A549 (cell line): ENCODE measurements around the gene CYB5D1. TPM values are rescaled to one million over a fixed set of nuclear protein-coding genes. Genes with fewer than 3 reads are reported as not detected.
A peak's percentile ranks its signal among the peaks of the same experiment; 100 is the strongest.

Experiments
- BHLHE40 ChIP-seq: IDR thresholded peaks from 2 replicates; pipeline ENCODE4 v1.6.1; 2012; ENCODE audit warnings: low read depth, low read length, inconsistent platforms
- CHD2 ChIP-seq: fragments of 150-350 bp; IDR thresholded peaks from 2 replicates; pipeline ENCODE4 v1.6.1; 2014; ENCODE audit warnings: low read length; ENCODE audit not compliant: partially characterized antibody
- EHF ChIP-seq: fragments of 250-450 bp; sonication (Bioruptor Pico); IDR thresholded peaks from 2 replicates; pipeline ENCODE4 v1.5.0; 2020; ENCODE audit warnings: mild to moderate bottlenecking
- EHMT2 ChIP-seq: fragments of 200-600 bp; sonication (generic); IDR thresholded peaks from 2 replicates; pipeline ENCODE4 v1.6.1; 2016; ENCODE audit warnings: antibody characterized with exemption, low read depth, mild to moderate bottlenecking, moderate library complexity
- ELK1 ChIP-seq: fragments of 150-350 bp; IDR thresholded peaks from 2 replicates; pipeline ENCODE4 v1.6.1; 2014; ENCODE audit warnings: low read depth, mild to moderate bottlenecking, low read length
- ESRRA ChIP-seq: fragments of 150-350 bp; IDR thresholded peaks from 2 replicates; pipeline ENCODE4 v1.6.1; 2014; ENCODE audit warnings: mild to moderate bottlenecking, low read length, borderline replicate concordance
- FOSL2 ChIP-seq, 2 experiments: fragments of 450-650 bp in 1 of 2; fragments of >200 bp in 1 of 2; sonication (Bioruptor Twin) in 1 of 2; formaldehyde crosslinking; IDR thresholded peaks; 2 replicates each; pipeline versions ENCODE4 v1.5.0 to v1.6.1; 2016 to 2020; ENCODE audit warnings: mild to moderate bottlenecking in 1 of 2, moderate library complexity in 1 of 2
- GATA3 ChIP-seq: IDR thresholded peaks from 2 replicates; pipeline ENCODE4 v1.6.1; 2012; ENCODE audit warnings: borderline replicate concordance
- HDAC2 ChIP-seq: fragments of 200-600 bp; sonication (generic); IDR thresholded peaks from 2 replicates; pipeline ENCODE4 v1.6.1; 2016
- HES2 ChIP-seq: fragments of >200 bp; sonication (Bioruptor Twin); formaldehyde crosslinking; IDR thresholded peaks from 2 replicates; pipeline ENCODE4 v1.6.1; 2016
- HEYL ChIP-seq: fragments of 250-450 bp; sonication (Bioruptor Pico); IDR thresholded peaks from 2 replicates; pipeline ENCODE4 v1.8.0; 2021; ENCODE audit warnings: mild to moderate bottlenecking, moderate library complexity
- HOXB13 ChIP-seq: fragments of 250-450 bp; sonication (Bioruptor Pico); IDR thresholded peaks from 2 replicates; pipeline ENCODE4 v1.5.0; 2020; ENCODE audit warnings: low read depth, mild to moderate bottlenecking, moderate library complexity
- HOXB5 ChIP-seq: fragments of 250-450 bp; sonication (Bioruptor Pico); IDR thresholded peaks from 2 replicates; pipeline ENCODE4 v1.5.0; 2020; ENCODE audit warnings: mild to moderate bottlenecking, moderate library complexity
- KDM1A ChIP-seq: fragments of 200-600 bp; sonication (generic); IDR thresholded peaks from 2 replicates; pipeline ENCODE4 v1.6.1; 2016; ENCODE audit warnings: low read depth, mild to moderate bottlenecking
- KDM5A ChIP-seq: fragments of 200-600 bp; sonication (generic); IDR thresholded peaks from 2 replicates; pipeline ENCODE4 v1.6.1; 2016; ENCODE audit warnings: antibody characterized with exemption, mild to moderate bottlenecking
- MAFK ChIP-seq: fragments of 450-650 bp; IDR thresholded peaks from 2 replicates; pipeline ENCODE4 v1.6.1; 2014; ENCODE audit not compliant: partially characterized antibody
- MAX ChIP-seq: IDR thresholded peaks from 2 replicates; pipeline ENCODE4 v1.6.1; 2012
- MAZ ChIP-seq: fragments of 150-350 bp; IDR thresholded peaks from 2 replicates; pipeline ENCODE4 v1.6.1; 2014; ENCODE audit warnings: antibody characterized with exemption, low read depth, low read length, borderline replicate concordance
- MYC ChIP-seq: IDR thresholded peaks from 2 replicates; pipeline ENCODE4 v1.6.1; 2012; ENCODE audit warnings: mild to moderate bottlenecking, inconsistent platforms, low read length, improper control_type of control experiment, borderline replicate concordance
- NFE2L2 ChIP-seq: fragments of 150-350 bp; conservative IDR thresholded peaks from 2 replicates; pipeline ENCODE4 v1.6.1; 2014; ENCODE audit warnings: low read length
- NPAS2 ChIP-seq: fragments of 250-450 bp; sonication (Bioruptor Pico); IDR thresholded peaks from 2 replicates; pipeline ENCODE4 v1.8.0; 2022; ENCODE audit warnings: mild to moderate bottlenecking, moderate library complexity, borderline replicate concordance
- NR3C1 ChIP-seq: fragments of >200 bp; sonication (Bioruptor Twin); formaldehyde crosslinking; IDR thresholded peaks from 3 replicates; pipeline ENCODE4 v1.6.1; 2017
- PBX3 ChIP-seq: IDR thresholded peaks from 2 replicates; pipeline ENCODE4 v1.6.1; 2012
- RARB ChIP-seq: fragments of 250-450 bp; sonication (Bioruptor Pico); IDR thresholded peaks from 2 replicates; pipeline ENCODE4 v1.8.0; 2021; ENCODE audit warnings: mild to moderate bottlenecking, moderate library complexity
- RFX5 ChIP-seq: fragments of 450-650 bp; IDR thresholded peaks from 2 replicates; pipeline ENCODE4 v1.7.1; 2014; ENCODE audit warnings: antibody characterized with exemption, mild to moderate bottlenecking, moderate library complexity
- RNF2 ChIP-seq: fragments of 200-600 bp; sonication (generic); IDR thresholded peaks from 2 replicates; pipeline ENCODE4 v1.6.1; 2016; ENCODE audit warnings: low read depth, mild to moderate bottlenecking, antibody characterized with exemption, moderate library complexity, borderline replicate concordance
- SREBF2 ChIP-seq: fragments of 450-650 bp; IDR thresholded peaks from 2 replicates; pipeline ENCODE4 v1.6.1; 2014; ENCODE audit warnings: mild to moderate bottlenecking, moderate library complexity
- TP53 ChIP-seq: fragments of 250-450 bp; sonication (Bioruptor Pico); IDR thresholded peaks from 2 replicates; pipeline ENCODE4 v1.5.0; 2021; ENCODE audit warnings: mild to moderate bottlenecking, moderate library complexity
- ZC3H11A ChIP-seq: fragments of 450-650 bp; IDR thresholded peaks from 2 replicates; pipeline ENCODE4 v1.6.1; 2014; ENCODE audit warnings: antibody characterized with exemption, mild to moderate bottlenecking
- polyA plus RNA-seq, 4 experiments: library from polyadenylated mRNA; depleted of rRNA in 3 of 4; stranded (reverse); fragments of >200 nt; fragmentation: RNase III in 1 of 4; extraction: RNeasy Plus Mini Kit Qiagen cat#74134 plus additional on column Dnase treatment in 1 of 4; gene quantifications; 2 replicates in 3 of 4; 3 replicates in 1 of 4; pipeline ENCODE4 v1.2.3, GENCODE V29; 2011 to 2017

CYB5D1 gene
- polyA plus RNA-seq, 2 of the 4 experiments (the other 2 are of a cell fraction), result 20.4 to 28.2 TPM

GRCh38 chr17:7844292-7845154 lies 13.3 kb upstream of the CYB5D1 start (continued):
- TF ChIP-seq HOXB13 (CRISPR knock-in tag) (peak; percentile 42; the same call in 1 of the 2 replicates), HES2 (no peak), KDM1A (no peak), NPAS2 (CRISPR knock-in tag) (no peak), KDM5A (0 out of 2 replicates have a peak, but pooled peaks have one; percentile 10), EHF (peak; percentile 50; the same call in 1 of the 2 replicates), RFX5 (peak; percentile 93), HEYL (CRISPR knock-in tag) (no peak), SREBF2 (no peak), TP53 (peak; percentile 83), EHMT2 (no peak), CHD2 (no peak), MAZ (no peak), NR3C1 (no peak), HOXB5 (CRISPR knock-in tag) (peak; percentile 78), ZC3H11A (no peak), MYC (peak; percentile 67; the same call in 1 of the 2 replicates), GATA3 (0 out of 2 replicates have a peak, but pooled peaks have one; percentile 22), HDAC2 (no peak), FOSL2 (IDR thresholded peaks at IDR 0.05) (no peak), FOSL2 (CRISPR knock-in tag; IDR thresholded peaks at IDR 0.05) (no peak), MAFK (no peak), RNF2 (no peak), NFE2L2 (no peak), BHLHE40 (no peak), MAX (peak; percentile 10; the same call in 1 of the 2 replicates), PBX3 (0 out of 2 replicates have a peak, but pooled peaks have one; percentile 17), RARB (peak; percentile 82), ELK1 (no peak), ESRRA (no peak)
